KMS-11 (cell line): ENCODE data around the gene PHACTR4.

Source experiments
- H2AFZ ChIP-seq: fragments of 200-600 bp; sonication (generic); 2 replicates; pipeline ENCODE4 v1.6.1; 2016; ENCODE audit warnings: antibody characterized with exemption, mixed run types, low read depth
- H3K27ac ChIP-seq: fragments of 200-600 bp; sonication (generic); 2 replicates; pipeline ENCODE4 v1.6.1; 2016; ENCODE audit warnings: mild to moderate bottlenecking, mixed run types
- H3K27me3 ChIP-seq: fragments of 200-600 bp; sonication (generic); 2 replicates; pipeline ENCODE4 v1.6.1; 2017; ENCODE audit warnings: mild to moderate bottlenecking, low read depth, mixed run types, moderate library complexity; ENCODE audit not compliant: insufficient read depth
- H3K36me3 ChIP-seq: fragments of 200-600 bp; sonication (generic); 2 replicates; pipeline ENCODE4 v1.6.1; 2017; ENCODE audit warnings: mild to moderate bottlenecking, mixed run types; ENCODE audit not compliant: insufficient read depth
- H3K4me1 ChIP-seq: fragments of 200-600 bp; sonication (generic); 2 replicates; pipeline ENCODE4 v1.6.1; 2016; ENCODE audit warnings: mild to moderate bottlenecking, low read depth, mixed run types; ENCODE audit not compliant: poor library complexity, severe bottlenecking
- H3K4me2 ChIP-seq: fragments of 200-600 bp; sonication (generic); 2 replicates; pipeline ENCODE4 v1.7.0; 2016; ENCODE audit warnings: mild to moderate bottlenecking, mixed run types
- H3K4me3 ChIP-seq: fragments of 200-600 bp; sonication (generic); IDR thresholded peaks from 2 replicates; pipeline ENCODE4 v1.6.1; 2017; ENCODE audit warnings: low read depth, low read length, mixed read lengths; ENCODE audit not compliant: insufficient read depth
- H3K79me2 ChIP-seq: fragments of 200-600 bp; sonication (generic); 2 replicates; pipeline ENCODE4 v1.6.1; 2016; ENCODE audit warnings: low read depth, mixed run types; ENCODE audit not compliant: insufficient read depth
- H3K9ac ChIP-seq: fragments of 200-600 bp; sonication (generic); 2 replicates; pipeline ENCODE4 v1.6.1; 2016; ENCODE audit warnings: mild to moderate bottlenecking, mixed run types
- H4K20me1 ChIP-seq: fragments of 200-600 bp; sonication (generic); 2 replicates; pipeline ENCODE4 v1.6.1; 2016; ENCODE audit warnings: mild to moderate bottlenecking, mixed run types; ENCODE audit not compliant: insufficient read depth
- CTCF ChIP-seq: fragments of 200-600 bp; sonication (generic); conservative IDR thresholded peaks from 2 replicates; pipeline ENCODE4 v1.6.1; 2017; ENCODE audit warnings: low read depth, mild to moderate bottlenecking, antibody characterized with exemption, low read length, moderate library complexity, mixed read lengths

Gene PHACTR4

DNA sequence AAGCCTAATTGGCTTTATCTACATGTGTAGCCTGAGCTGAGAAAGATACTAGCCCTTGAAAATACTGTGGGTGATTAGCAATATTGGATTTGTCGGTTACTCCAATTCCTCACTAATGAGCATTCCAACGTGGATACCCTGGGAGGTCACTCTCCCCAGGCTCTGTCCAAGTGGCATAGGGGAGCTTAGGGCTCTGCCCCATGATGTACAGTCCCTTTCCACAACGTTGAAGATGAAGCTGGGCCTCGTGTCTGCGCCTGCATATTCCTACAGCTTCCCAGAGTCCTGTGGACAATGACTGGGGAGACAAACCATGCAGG lies 138.9 kb downstream of the PHACTR4 start:
- Histone ChIP-seq H3K4me2 (peak overlapping the region; percentile 91), H3K9ac (peak overlapping the region; percentile 98), H3K4me1 (peaks cover 56% of the 10 kb centered on the region), H3K79me2 (peaks cover 43% of the 10 kb centered on the region), H3K36me3 (peaks cover 28% of the 10 kb centered on the region), H2AFZ (no peak overlapping the region), H3K4me3 (no peak overlapping the region), H3K27ac (peak overlapping the region; percentile 96), H4K20me1 (peaks cover 19% of the 10 kb centered on the region), H3K27me3 (no peaks in the 10 kb centered on the region)
- TF ChIP-seq CTCF, result no peak

- H3K9ac ChIP-seq, result peak overlapping the region; percentile 98
- H3K4me3 ChIP-seq, result no peak overlapping the region
- no peak overlapping the region for H2AFZ ChIP-seq
- 0 out of 2 replicates have a peak, but pooled peaks have one; percentile 12 for TF ChIP-seq CTCF
- H3K79me2 ChIP-seq, result peaks cover 43% of the 10 kb centered on the region
- H3K4me2 ChIP-seq, result peak overlapping the region; percentile 91
- peaks cover 64% of the 10 kb centered on the region for H3K4me1 ChIP-seq
- peaks cover 19% of the 10 kb centered on the region for H4K20me1 ChIP-seq
- no peaks in the 10 kb centered on the region for H3K27me3 ChIP-seq
- peak overlapping the region; percentile 96 for H3K27ac ChIP-seq
- H3K36me3 ChIP-seq, result peaks cover 28% of the 10 kb centered on the region
Measured at GRCh38 chr1:28509705-28510272, 140.2 kb downstream of the PHACTR4 start.

GRCh38 chr1:28510273-28510969 lies 140.9 kb downstream of the PHACTR4 start:
- H3K4me3 ChIP-seq, result no peak overlapping the region
- H2AFZ ChIP-seq, result no peak overlapping the region
- peaks cover 19% of the 10 kb centered on the region for H4K20me1 ChIP-seq
- H3K36me3 ChIP-seq, result peaks cover 28% of the 10 kb centered on the region
- peaks cover 71% of the 10 kb centered on the region for H3K4me1 ChIP-seq
- H3K9ac ChIP-seq, result peak overlapping the region; percentile 98; the same call in 1 of the 2 replicates
- no peak overlapping the region; the same call in 1 of the 2 replicates for H3K4me2 ChIP-seq
- peak overlapping the region; percentile 96 for H3K27ac ChIP-seq
- 0 out of 2 replicates have a peak, but pooled peaks have one; percentile 3 for TF ChIP-seq CTCF
- peaks cover 43% of the 10 kb centered on the region for H3K79me2 ChIP-seq
- no peaks in the 10 kb centered on the region for H3K27me3 ChIP-seq

DNA sequence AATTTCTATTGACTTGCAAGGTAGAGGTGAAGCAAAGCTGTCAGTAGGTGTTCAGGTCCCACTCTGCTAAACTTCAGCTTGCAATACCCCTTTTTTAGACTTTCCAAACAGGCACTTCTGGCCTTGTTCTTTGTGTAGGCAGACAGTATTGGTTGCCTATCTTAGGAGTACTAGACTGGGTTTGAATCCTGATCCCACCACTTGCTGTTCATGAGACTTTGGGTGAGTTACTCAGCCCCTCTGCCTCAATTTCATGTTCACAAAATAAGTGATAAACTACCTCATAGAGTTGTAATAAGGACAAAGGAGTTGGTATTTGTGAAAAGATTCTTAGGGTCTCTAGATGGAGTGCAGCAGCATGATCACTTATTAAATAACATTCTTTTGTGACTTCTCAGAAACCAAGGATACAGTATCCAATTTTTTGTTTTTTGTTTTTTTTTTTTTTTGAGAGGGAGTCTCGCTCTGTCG lies 141.5 kb downstream of the PHACTR4 start:
- H3K4me1 ChIP-seq, result peaks cover 76% of the 10 kb centered on the region
- TF ChIP-seq CTCF, result no peak

More for the DNA sequence above, 141.5 kb downstream of the PHACTR4 start:
- Histone ChIP-seq H2AFZ (no peak overlapping the region), H4K20me1 (peaks cover 19% of the 10 kb centered on the region), H3K27me3 (no peaks in the 10 kb centered on the region), H3K27ac (peak overlapping the region; percentile 96), H3K36me3 (peaks cover 28% of the 10 kb centered on the region), H3K79me2 (peaks cover 41% of the 10 kb centered on the region), H3K9ac (peak overlapping the region; percentile 98; the same call in 1 of the 2 replicates), H3K4me3 (no peak overlapping the region), H3K4me2 (no peak overlapping the region; the same call in 1 of the 2 replicates)
